SU-DHL-6 (cell line): ENCODE results near the gene TCF12.

Experiments used
- CTCF ChIP-seq: fragments of 200-600 bp; sonication (generic); IDR thresholded peaks from one replicate; pipeline ENCODE4 v1.5.1; 2017; ENCODE audit warnings: antibody characterized with exemption, mild to moderate bottlenecking, low read length, moderate library complexity; ENCODE audit not compliant: insufficient read depth, poor library complexity, severe bottlenecking
- EZH2phosphoT487 ChIP-seq: fragments of 200-600 bp; sonication (generic), shearing (Covaris generic); conservative IDR thresholded peaks from 2 replicates; pipeline ENCODE4 v1.6.1; 2018; ENCODE audit warnings: mild to moderate bottlenecking, antibody characterized with exemption, low read length, moderate library complexity, mixed read lengths

GRCh38 chr15:57322602-57323250 is 404.3 kb downstream of the TCF12 start:
- TF ChIP-seq CTCF, result no peak
- TF ChIP-seq EZH2phosphoT487, result no peak
